ENCODE data around the gene TBC1D14.

TBC1D14 gene

GRCh38 chr4:6951880-6952381 lies 42.3 kb downstream of the TBC1D14 start:
- no peak for DNase-seq

DNA sequence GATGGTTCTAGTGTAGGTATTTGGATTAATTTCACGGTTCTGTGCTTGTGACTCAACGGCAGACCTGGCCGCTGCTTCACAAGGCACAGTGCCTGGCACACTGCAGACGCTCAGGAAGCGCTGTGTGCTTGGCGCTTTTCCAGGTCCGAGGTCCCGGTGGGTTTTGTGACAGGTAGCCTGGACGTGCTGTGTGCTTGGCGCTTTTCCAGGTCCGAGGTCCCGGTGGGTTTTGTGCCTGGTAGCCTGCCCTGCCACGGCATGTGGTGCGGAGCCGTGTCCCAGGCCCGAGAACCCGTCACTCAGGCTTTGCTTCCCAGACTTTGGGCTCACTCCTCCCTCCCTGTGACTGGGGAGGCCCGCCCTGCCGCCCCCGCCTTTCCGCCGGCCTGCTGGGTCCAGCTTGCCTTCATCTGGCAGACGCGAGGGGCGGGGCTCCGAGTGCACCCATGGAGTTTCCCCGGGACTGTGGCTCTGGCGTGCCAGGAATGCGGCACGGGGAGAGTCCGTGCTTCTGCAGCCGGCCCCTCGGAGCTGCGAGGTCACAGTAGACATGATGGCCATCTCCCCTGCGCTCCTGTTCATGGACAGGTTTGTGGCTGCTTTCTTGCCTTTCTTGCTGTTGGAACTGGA lies 44.2 kb downstream of the TBC1D14 start:
- DNase-seq = peak; percentile 55

DNA sequence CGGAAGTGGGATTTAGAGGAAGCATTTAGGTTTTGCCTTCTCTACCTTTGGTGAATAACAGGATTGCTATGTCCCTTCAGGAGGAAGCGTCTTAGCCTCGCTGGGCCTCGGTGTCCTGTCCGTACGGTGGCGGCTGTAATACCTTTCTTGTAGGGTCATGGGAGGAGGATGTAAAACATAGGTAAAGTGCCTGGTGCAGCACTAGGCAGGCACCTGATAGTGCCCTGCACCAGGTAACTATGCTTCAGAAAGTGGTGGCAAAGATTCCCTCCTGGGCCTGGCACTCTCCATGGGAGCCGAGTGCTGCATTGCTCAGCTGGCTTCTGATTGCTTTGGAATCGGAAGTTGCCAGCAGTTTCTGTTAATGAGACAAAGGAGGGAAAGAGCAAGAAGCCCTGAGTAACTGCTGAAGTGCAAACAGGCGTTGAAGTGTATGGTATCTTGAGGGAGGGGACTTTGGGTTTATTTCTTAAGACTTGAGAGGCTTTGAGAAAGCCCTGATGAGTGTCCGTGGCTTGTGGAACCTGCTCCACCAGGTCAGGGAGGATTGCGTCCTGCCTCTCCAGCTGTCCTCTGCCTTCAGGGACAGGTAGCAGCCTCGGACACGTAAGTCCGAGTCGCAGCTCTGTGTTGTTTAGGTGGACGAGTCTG lies 45.8 kb downstream of the TBC1D14 start:
- DNase-seq = no peak

- DNase-seq = no peak
These were observed 46.4 kb downstream of the TBC1D14 start for GRCh38 chr4:6956087-6956433.

- DNase-seq = no peak
These were observed 47.0 kb downstream of the TBC1D14 start for GRCh38 chr4:6956434-6957147.

- no peak for DNase-seq
These were observed 47.5 kb downstream of the TBC1D14 start for GRCh38 chr4:6957148-6957520.

GRCh38 chr4:6957994-6958393 lies 48.4 kb downstream of the TBC1D14 start:
- DNase-seq = no peak

DNA sequence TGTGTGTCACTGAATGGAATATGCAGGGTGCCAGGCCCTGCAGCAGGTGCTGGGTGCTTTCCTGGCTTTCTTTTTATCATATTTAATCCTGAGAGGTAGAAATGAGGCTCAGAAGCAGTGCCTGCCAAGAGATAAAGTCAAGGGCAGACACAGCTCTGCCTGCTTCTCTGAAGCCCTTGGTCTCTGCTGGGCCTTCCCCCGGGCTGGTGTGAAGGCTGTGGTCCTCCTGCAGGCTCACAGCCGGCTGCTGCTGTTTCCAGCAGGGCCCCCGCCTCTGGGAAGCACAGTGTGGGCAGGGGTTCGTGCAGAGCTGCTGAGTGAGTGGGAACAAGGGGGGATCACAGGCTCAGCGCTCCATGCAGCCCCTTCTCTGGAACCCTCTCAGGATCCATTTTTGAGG lies 49.6 kb downstream of the TBC1D14 start:
- no peak for DNase-seq

GRCh38 chr4:6960154-6960553 lies 50.5 kb downstream of the TBC1D14 start:
- no peak for DNase-seq

DNA sequence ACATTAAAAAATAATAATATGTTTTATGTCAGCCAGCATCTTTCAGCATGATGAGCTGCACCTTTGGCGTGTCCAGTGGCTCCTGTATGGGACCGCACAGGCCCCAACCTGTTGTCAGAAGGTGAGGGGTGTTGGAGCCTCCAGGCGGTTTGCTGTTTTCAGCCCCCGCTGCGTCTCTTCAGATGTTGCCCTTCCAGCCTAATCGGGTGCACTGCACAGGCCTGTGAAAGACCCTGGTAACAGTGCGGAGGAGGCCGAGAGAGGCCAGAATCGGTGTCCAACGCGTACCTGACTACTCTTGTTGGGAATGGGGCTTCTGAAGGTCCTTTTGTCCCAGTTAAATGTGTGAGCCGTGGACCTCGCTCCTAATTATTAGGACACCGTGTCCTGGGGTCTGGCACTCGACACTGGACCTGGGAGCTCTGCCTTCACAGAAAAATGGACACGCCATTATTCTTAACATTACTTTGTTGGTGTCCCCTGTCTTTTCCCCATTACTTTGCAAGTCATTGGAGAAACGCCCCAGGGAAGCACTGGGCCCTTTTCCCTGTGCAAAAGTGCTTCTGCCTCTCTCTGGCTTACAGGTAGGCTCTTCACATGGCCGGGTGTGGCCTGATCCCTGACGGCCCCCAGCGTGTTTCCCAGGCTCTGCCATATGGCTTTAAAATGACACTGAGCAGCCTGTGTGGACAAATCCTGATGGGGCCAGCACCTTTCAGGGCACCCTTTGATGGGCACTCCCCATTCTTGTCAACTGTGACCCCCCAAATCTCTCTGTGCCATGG lies 51.2 kb downstream of the TBC1D14 start:
- DNase-seq = no peak

GRCh38 chr4:6961496-6962210 lies 52.0 kb downstream of the TBC1D14 start:
- DNase-seq = no peak

DNA sequence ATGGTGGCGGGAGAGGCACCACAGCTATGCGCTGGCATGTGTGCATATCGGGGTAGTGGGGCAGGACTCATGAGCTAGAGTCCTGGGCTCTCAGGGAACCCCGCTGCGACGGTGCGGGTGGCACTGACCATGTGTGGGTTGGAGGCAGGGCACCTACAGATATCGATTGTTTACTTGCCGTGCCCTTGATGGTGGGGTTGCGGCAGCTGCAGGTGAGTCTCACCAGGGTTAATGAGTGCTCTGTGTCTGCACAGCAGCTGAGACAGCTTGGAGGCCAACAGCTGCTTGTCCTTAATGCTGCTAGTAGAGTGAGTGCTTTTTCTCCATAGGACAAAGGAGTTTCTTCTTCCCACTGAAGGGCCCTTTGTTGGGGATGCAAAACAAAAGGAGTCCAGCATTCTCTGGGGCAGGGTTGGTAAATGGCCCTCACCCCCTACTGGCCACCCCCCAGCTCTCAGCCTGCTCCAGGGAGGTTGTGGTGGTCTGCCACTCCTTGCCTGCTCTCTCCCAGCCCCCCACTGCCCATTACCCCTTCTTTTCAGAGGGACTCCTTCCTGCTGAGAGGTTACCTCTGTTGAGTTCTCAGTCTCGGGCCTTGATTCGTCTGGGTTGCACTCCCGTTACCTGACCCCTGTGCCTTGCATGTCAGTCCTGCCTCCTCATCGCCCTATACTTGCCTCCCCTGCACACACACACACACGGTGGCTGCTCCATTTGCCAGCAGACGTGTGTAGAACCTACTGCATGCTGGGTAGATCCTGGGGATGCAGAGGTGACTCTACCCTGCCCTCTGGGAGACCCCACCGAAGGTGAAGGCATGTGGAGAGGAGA lies 52.8 kb downstream of the TBC1D14 start:
- no peak for DNase-seq

DNA sequence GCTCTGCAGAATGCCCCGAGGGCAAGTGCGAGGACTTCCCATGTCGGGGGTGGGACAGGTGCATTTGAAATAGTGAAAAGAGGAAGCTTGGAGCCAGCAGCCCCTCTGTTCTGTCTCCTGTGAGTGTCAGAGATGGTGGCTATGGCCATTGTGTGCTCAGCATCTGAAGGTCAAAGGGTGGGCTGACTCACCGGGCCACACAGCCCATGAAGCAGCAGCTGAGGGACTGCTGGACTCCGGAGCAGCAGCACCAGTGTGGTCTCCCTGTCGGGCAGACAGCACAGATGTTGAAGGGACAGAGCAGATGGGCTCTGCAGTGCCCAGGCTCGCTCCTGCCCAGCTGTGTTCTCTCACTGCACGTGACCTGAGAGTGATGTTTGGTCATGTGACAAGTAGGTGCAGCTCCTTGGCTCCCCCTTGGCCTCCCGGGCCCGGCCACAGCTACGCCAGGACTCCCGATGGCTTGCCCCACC lies 53.5 kb downstream of the TBC1D14 start:
- DNase-seq = no peak

- DNase-seq = no peak
These were observed 55.2 kb downstream of the TBC1D14 start for GRCh38 chr4:6964858-6965257.

- DNase-seq = no peak
These were observed 55.7 kb downstream of the TBC1D14 start for GRCh38 chr4:6965329-6965728.

DNA sequence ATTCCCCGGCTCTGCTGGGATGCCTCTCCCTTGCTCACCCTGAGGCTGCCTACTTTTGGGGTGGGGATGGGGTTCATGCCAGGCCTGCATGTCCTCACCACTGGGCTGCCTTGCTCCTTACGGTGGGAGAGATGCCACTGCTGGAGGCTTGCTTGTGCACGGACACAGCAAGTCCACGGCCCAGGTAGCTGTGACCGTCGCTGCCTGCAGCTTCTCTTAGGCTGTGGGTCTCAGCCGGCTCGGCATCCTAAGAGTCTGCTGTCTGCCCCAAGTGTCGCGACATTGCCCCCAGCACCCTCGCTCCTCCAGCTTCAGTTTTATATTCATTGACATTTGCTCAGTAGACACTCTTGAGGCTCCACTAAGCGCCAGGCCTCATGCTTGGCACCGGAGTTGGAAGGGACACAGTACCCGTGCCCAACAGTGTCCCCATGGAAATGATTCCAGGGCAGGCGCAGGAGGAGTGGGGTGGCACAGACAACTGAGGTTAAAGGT lies 58.3 kb downstream of the TBC1D14 start:
- DNase-seq = no peak

- DNase-seq = no peak
These were observed 58.9 kb downstream of the TBC1D14 start for GRCh38 chr4:6968496-6968895.

DNA sequence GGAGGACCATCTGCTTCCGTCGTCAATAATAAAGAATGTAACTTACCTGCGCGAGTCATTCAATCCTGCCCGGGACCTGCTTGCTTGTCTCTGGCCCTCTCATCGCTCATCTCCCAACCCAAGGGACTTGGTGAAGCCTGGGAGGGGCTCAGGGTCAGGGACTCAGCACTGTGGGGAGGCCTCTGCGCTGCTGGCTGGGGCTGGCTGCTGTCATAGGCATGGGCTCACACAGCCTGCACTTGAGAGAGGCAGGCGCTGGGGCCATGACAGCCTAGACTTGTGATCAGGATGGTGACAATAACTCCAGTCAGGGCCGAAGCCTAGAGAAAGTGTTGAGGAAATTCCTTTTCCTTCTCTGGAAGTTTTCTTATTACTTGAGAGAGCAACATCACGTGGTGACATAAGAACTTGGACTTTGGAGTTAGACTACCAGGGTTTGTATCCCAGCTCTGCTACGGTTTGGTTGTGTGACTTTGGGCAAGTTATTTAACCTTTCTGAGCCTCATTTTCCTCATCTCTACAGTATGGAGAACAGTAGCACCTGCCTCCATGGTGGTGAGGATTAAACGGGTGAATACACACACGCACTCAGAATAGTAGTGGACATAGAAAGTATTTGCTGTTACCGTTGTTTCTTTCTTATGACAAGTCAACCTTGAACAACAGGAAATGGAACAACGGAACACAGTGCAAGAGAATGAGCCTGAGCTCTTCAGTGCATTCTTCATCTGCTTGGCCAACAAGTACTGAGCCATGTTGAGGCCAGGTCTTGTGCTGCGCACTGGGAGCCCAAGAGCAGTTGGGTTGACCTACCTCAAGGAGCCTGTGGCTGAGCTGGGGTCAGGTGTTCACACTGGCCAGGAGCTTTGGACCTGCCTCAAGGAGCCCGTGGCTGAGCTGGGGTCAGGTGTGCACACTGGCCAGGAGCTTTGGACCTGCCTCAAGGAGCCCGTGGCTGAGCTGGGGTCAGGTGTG lies 60.5 kb downstream of the TBC1D14 start:
- no peak for DNase-seq

- DNase-seq = no peak
These were observed 62.1 kb downstream of the TBC1D14 start for GRCh38 chr4:6971536-6972374.

Measured in right kidney (tissue), 1 donor.